Liver (tissue), 9 donors: Measurements from ENCODE around the gene SYT2. TPM values are rescaled to one million over a fixed set of nuclear protein-coding genes. Genes with fewer than 3 reads are reported as not detected.

Source experiments
- DNase-seq: peaks from one replicate; pipeline ENCODE4 v3.0.0-alpha.2; 2017; ENCODE audit warnings: low spot score
- H3K27ac ChIP-seq, 2 donors: one replicate each; pipeline ENCODE4 v1.7.0; 2013; ENCODE audit warnings: inconsistent platforms in 2 of 2, low read length in 2 of 2, control low read depth in 1 of 2, low read depth in 1 of 2, mild to moderate bottlenecking in 1 of 2
- H3K27me3 ChIP-seq, 4 donors: one replicate each; pipeline versions ENCODE4 v1.6.1 to v1.7.0; 2013; ENCODE audit warnings: low read length in 3 of 4, inconsistent platforms in 1 of 4, mild to moderate bottlenecking in 1 of 4, moderate library complexity in 1 of 4; ENCODE audit not compliant: control insufficient read depth in 4 of 4, insufficient read depth in 4 of 4
- H3K36me3 ChIP-seq, 4 donors: one replicate each; pipeline versions ENCODE4 v1.6.1 to v1.7.0; 2013; ENCODE audit warnings: low read length in 3 of 4, mild to moderate bottlenecking in 3 of 4, low read depth in 1 of 4, moderate library complexity in 1 of 4; ENCODE audit not compliant: control insufficient read depth in 4 of 4, insufficient read depth in 3 of 4
- H3K4me1 ChIP-seq, 4 donors: one replicate each; pipeline versions ENCODE4 v1.6.1 to v1.7.0; 2013; ENCODE audit warnings: low read length in 3 of 4, mild to moderate bottlenecking in 3 of 4, moderate library complexity in 1 of 4; ENCODE audit not compliant: control insufficient read depth in 4 of 4, insufficient read depth in 4 of 4
- H3K4me3 ChIP-seq, 3 donors: one replicate each; pipeline versions ENCODE4 v1.6.1 to v1.7.0; 2013; ENCODE audit warnings: low read length in 3 of 3, control low read depth in 1 of 3, low read depth in 1 of 3, mild to moderate bottlenecking in 1 of 3
- H3K9ac ChIP-seq, 2 donors: one replicate each; pipeline ENCODE4 v1.7.0; 2013; ENCODE audit warnings: low read length in 2 of 2, mild to moderate bottlenecking in 2 of 2, moderate library complexity in 2 of 2, control low read depth in 1 of 2, low read depth in 1 of 2
- H3K9me3 ChIP-seq, 4 donors: one replicate each; pipeline versions ENCODE4 v1.6.1 to v1.7.0; 2013; ENCODE audit warnings: low read length in 3 of 4; ENCODE audit not compliant: control insufficient read depth in 4 of 4
- CTCF ChIP-seq: fragments of 150-350 bp; IDR thresholded peaks from 2 replicates; pipeline ENCODE4 v1.5.1; 2017; ENCODE audit warnings: improper control_type of control experiment, low read depth, low read length; ENCODE audit not compliant: missing input control
- HNF4A ChIP-seq, 2 donors: conservative IDR thresholded peaks; 2 replicates each; pipeline ENCODE4 v1.6.1; 2016; ENCODE audit warnings: antibody characterized with exemption in 2 of 2, mild to moderate bottlenecking in 2 of 2
- HNF4G ChIP-seq: IDR thresholded peaks from 2 replicates; pipeline ENCODE4 v1.6.1; 2016; ENCODE audit warnings: antibody characterized with exemption
- JUND ChIP-seq, 2 donors: IDR thresholded peaks; 2 replicates each; pipeline ENCODE4 v1.6.1; 2016; ENCODE audit warnings: antibody characterized with exemption in 2 of 2
- RAD21 ChIP-seq, 2 donors: IDR thresholded peaks; 2 replicates each; pipeline ENCODE4 v1.6.1; 2016; ENCODE audit warnings: antibody characterized with exemption in 2 of 2, mild to moderate bottlenecking in 2 of 2
- REST ChIP-seq: IDR thresholded peaks from 2 replicates; pipeline ENCODE4 v1.6.1; 2016; ENCODE audit warnings: antibody characterized with exemption, mild to moderate bottlenecking
- YY1 ChIP-seq: IDR thresholded peaks from 2 replicates; pipeline ENCODE4 v1.6.1; 2016; ENCODE audit warnings: antibody characterized with exemption, mild to moderate bottlenecking
- ZBTB33 ChIP-seq: IDR thresholded peaks from 2 replicates; pipeline ENCODE4 v1.6.1; 2016; ENCODE audit warnings: antibody characterized with exemption
- WGBS: extraction: QIAGEN DNeasy Blood & Tissue Kit; methylation state at CpG from one replicate; pipeline ENCODE4 v1.1.7; 2013; 5-methylcytosine and 5-hydroxymethylcytosine counted together
- polyA plus RNA-seq, 2 donors: library from polyadenylated mRNA; stranded (reverse) in 1 of 2; unstranded in 1 of 2; fragments of 200-250 nt in 1 of 2; fragments of >200 nt in 1 of 2; fragmentation: Nextera tagmentation in 1 of 2; extraction: Ambion mirVana in 1 of 2; gene quantifications; one replicate each; pipeline versions ENCODE4 v1.2.1 to v1.2.3, GENCODE V29; 2013 to 2015
- total RNA-seq, 2 donors: library from RNA; depleted of rRNA; stranded (reverse); fragments of >200 nt; gene quantifications; one replicate each; pipeline ENCODE4 v1.2.3, GENCODE V29; 2014
- donor health status: healthy.
- donor health status: healthy.
- donor health status: healthy.
- donor health status: healthy.
- donor health status: healthy.

SYT2 gene
- total and polyA plus RNA-seq, 4 donors, result under 0.01 to 0.07 TPM; not detected in 2

- Histone ChIP-seq H3K9me3 (no peaks in the 10 kb centered on the region), H3K4me3 (no peak overlapping the region), H3K27me3 (peaks cover 0 to 16% (median 4%) of the 10 kb centered on the region in 4 donors), H3K9ac (no peak overlapping the region), H3K36me3 (no peaks in the 10 kb centered on the region), H3K27ac (no peak overlapping the region), H3K4me1 (no peaks in the 10 kb centered on the region)
- DNase-seq, result no peak
- WGBS, result 54% methylated on average over 7 of the region's 7 CpGs
- peak; percentile 70 for TF ChIP-seq REST
- no peak for TF ChIP-seq CTCF
- no peak for TF ChIP-seq ZBTB33
- TF ChIP-seq RAD21 (IDR thresholded peaks at IDR 0.05), result no peak
- TF ChIP-seq HNF4G, result no peak
- TF ChIP-seq JUND (IDR thresholded peaks at IDR 0.05), result no peak
- no peak for TF ChIP-seq HNF4A (conservative IDR thresholded peaks at IDR 0.05)
These were observed 53.2 kb downstream of the SYT2 start for GRCh38 chr1:202656951-202657646.

GRCh38 chr1:202656057-202656456 lies 54.2 kb downstream of the SYT2 start:
- no peaks in the 10 kb centered on the region for H3K9me3 ChIP-seq
- peak in 1 of 2 donors; percentile 12 for TF ChIP-seq RAD21 (IDR thresholded peaks at IDR 0.05)
- no peak for TF ChIP-seq YY1
- no peak for TF ChIP-seq ZBTB33
- no peak overlapping the region for H3K27ac ChIP-seq
- peaks cover 0 to 11% (median 4%) of the 10 kb centered on the region in 4 donors for H3K27me3 ChIP-seq
- DNase-seq, result no peak
- H3K4me1 ChIP-seq, result no peaks in the 10 kb centered on the region
- WGBS, result 54% methylated on average over 10 of the region's 10 CpGs
- H3K9ac ChIP-seq, result no peak overlapping the region
- H3K4me3 ChIP-seq, result no peak overlapping the region
- no peaks in the 10 kb centered on the region for H3K36me3 ChIP-seq
